Sigmoid colon (tissue), 7 donors: ENCODE data around the gene NLRP14. TPM values are rescaled to one million over a fixed set of nuclear protein-coding genes. Genes with fewer than 3 reads are reported as not detected.
A peak's percentile ranks its signal among the peaks of the same experiment; 100 is the strongest.

Experiments used
- DNase-seq: peaks from one replicate; pipeline ENCODE4 v3.0.0-alpha.2; 2019
- H3K27ac ChIP-seq, 4 donors: fragments of 200-600 bp; sonication (generic); one replicate each; pipeline ENCODE4 v1.5.1; 2016 to 2019; ENCODE audit warnings: mild to moderate bottlenecking in 1 of 4
- H3K27me3 ChIP-seq, 3 donors: fragments of 200-600 bp; sonication (generic); one replicate each; pipeline ENCODE4 v1.5.1; 2019; ENCODE audit warnings: mild to moderate bottlenecking in 1 of 3
- H3K36me3 ChIP-seq, 4 donors: fragments of 200-600 bp; sonication (generic); one replicate each; pipeline ENCODE4 v1.5.1; 2016 to 2019
- H3K4me1 ChIP-seq, 4 donors: fragments of 200-600 bp; sonication (generic); one replicate each; pipeline ENCODE4 v1.5.1; 2017 to 2019
- H3K4me3 ChIP-seq, 4 donors: fragments of 200-600 bp; sonication (generic); one replicate each; pipeline ENCODE4 v1.5.1; 2017 to 2019; ENCODE audit warnings: mild to moderate bottlenecking in 2 of 4, moderate library complexity in 1 of 4
- H3K9me3 ChIP-seq, 4 donors: fragments of 200-600 bp in 3 of 4; sonication (generic) in 3 of 4; one replicate each; pipeline versions ENCODE4 v1.5.1 to v1.6.1; 2013 to 2019
- EP300 ChIP-seq, 4 donors: sonication (generic); formaldehyde crosslinking; IDR thresholded peaks; one replicate each; pipeline ENCODE4 v1.6.1; 2017; ENCODE audit warnings: antibody characterized with exemption in 4 of 4
- POLR2A ChIP-seq, 2 donors: fragments of 450-650 bp; IDR thresholded peaks; one replicate each; pipeline ENCODE4 v1.6.1; 2016; ENCODE audit warnings: antibody characterized with exemption in 2 of 2, mild to moderate bottlenecking in 2 of 2, moderate library complexity in 2 of 2
- POLR2AphosphoS5 ChIP-seq, 4 donors: sonication (generic); formaldehyde crosslinking; IDR thresholded peaks; one replicate each; pipeline ENCODE4 v1.6.1; 2017; ENCODE audit warnings: antibody characterized with exemption in 4 of 4
- WGBS, 2 donors: extraction: QIAGEN DNeasy Blood & Tissue Kit; methylation state at CpG; one replicate each; pipeline ENCODE4 v1.1.7; 2013; 5-methylcytosine and 5-hydroxymethylcytosine counted together
- intact Hi-C: fragments of 100-400 bp; cut with DNase I; formaldehyde crosslinking; loops from one replicate; pipeline ENCODE4 v1.15.1; 2023
- polyA plus RNA-seq, 3 donors: library from polyadenylated mRNA; stranded (reverse); fragments of 200-250 nt; gene quantifications; one replicate each; pipeline ENCODE4 v1.2.3, GENCODE V29; 2013
- total RNA-seq, 4 donors: library from RNA; depleted of rRNA; stranded (reverse); fragments of >200 nt; gene quantifications; one replicate each; pipeline ENCODE4 v1.1.0, GENCODE V29; 2016
- TF ChIP-seq, protein P1 (sequence below), 4 experiments: fragments of 450-650 bp in 3 of 4; fragments of 200-600 bp in 1 of 4; IDR thresholded peaks; one replicate each; pipeline ENCODE4 v1.5.1; 2016 to 2019; ENCODE audit warnings: antibody characterized with exemption in 4 of 4, mild to moderate bottlenecking in 3 of 4, moderate library complexity in 2 of 4
- donor health status: healthy with polysubstance abuse.
- donor health status: Bipolar disorder and iron deficiency.
- donor health status: healthy.

Gene NLRP14, protein sequence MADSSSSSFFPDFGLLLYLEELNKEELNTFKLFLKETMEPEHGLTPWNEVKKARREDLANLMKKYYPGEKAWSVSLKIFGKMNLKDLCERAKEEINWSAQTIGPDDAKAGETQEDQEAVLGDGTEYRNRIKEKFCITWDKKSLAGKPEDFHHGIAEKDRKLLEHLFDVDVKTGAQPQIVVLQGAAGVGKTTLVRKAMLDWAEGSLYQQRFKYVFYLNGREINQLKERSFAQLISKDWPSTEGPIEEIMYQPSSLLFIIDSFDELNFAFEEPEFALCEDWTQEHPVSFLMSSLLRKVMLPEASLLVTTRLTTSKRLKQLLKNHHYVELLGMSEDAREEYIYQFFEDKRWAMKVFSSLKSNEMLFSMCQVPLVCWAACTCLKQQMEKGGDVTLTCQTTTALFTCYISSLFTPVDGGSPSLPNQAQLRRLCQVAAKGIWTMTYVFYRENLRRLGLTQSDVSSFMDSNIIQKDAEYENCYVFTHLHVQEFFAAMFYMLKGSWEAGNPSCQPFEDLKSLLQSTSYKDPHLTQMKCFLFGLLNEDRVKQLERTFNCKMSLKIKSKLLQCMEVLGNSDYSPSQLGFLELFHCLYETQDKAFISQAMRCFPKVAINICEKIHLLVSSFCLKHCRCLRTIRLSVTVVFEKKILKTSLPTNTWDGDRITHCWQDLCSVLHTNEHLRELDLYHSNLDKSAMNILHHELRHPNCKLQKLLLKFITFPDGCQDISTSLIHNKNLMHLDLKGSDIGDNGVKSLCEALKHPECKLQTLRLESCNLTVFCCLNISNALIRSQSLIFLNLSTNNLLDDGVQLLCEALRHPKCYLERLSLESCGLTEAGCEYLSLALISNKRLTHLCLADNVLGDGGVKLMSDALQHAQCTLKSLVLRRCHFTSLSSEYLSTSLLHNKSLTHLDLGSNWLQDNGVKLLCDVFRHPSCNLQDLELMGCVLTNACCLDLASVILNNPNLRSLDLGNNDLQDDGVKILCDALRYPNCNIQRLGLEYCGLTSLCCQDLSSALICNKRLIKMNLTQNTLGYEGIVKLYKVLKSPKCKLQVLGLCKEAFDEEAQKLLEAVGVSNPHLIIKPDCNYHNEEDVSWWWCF
- under 1 TPM in 1 of 4 donors, not detected in 3; 0.36 TPM for total RNA-seq
- under 1 TPM in 1 of 3 donors, not detected in 2; 0.01 TPM for polyA plus RNA-seq

GRCh38 chr11:7020183-7020917 lies at the start of gene NLRP14, which contains the start of gene ZNF214:
Gene NLRP14 (plus strand): TSS chr11:7020479. CDS start chr11:7038587, 18,108 bp downstream.
Gene ZNF214 (minus strand): TSS chr11:7020346. CDS start chr11:7002835, 17,511 bp downstream.
- H3K9me3 ChIP-seq: no peaks in the 10 kb centered on the region
- no peaks in the 10 kb centered on the region for H3K27me3 ChIP-seq
- peak within 1 kb of the TSS; percentile 76 to 85 (median 81) for H3K27ac ChIP-seq
- DNase-seq: peak; percentile 96
- TF ChIP-seq, protein P1, sequence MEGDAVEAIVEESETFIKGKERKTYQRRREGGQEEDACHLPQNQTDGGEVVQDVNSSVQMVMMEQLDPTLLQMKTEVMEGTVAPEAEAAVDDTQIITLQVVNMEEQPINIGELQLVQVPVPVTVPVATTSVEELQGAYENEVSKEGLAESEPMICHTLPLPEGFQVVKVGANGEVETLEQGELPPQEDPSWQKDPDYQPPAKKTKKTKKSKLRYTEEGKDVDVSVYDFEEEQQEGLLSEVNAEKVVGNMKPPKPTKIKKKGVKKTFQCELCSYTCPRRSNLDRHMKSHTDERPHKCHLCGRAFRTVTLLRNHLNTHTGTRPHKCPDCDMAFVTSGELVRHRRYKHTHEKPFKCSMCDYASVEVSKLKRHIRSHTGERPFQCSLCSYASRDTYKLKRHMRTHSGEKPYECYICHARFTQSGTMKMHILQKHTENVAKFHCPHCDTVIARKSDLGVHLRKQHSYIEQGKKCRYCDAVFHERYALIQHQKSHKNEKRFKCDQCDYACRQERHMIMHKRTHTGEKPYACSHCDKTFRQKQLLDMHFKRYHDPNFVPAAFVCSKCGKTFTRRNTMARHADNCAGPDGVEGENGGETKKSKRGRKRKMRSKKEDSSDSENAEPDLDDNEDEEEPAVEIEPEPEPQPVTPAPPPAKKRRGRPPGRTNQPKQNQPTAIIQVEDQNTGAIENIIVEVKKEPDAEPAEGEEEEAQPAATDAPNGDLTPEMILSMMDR (IDR thresholded peaks at IDR 0.05): no peak
- TF ChIP-seq EP300 (IDR thresholded peaks at IDR 0.05) (no peak), POLR2AphosphoS5 (IDR thresholded peaks at IDR 0.05) (peak in 2 of 4 donors; percentile 16 to 54), POLR2A (IDR thresholded peaks at IDR 0.05) (no peak)
- WGBS, 2 donors: 2 to 4% methylated on average over 47 of the region's 47 CpGs
- peak within 1 kb of the TSS; percentile 54 to 74 (median 64) for H3K4me3 ChIP-seq
- H3K36me3 ChIP-seq: no peaks in the 10 kb centered on the region
- intact Hi-C loops: loop anchor here (2.0 kb wide), 1 partner anchor 28 kb away; no protein-coding TSS in a partner anchor
- H3K4me1 ChIP-seq: peaks cover 0 to 13% (median 9%) of the 10 kb centered on the region in 4 donors

DNA sequence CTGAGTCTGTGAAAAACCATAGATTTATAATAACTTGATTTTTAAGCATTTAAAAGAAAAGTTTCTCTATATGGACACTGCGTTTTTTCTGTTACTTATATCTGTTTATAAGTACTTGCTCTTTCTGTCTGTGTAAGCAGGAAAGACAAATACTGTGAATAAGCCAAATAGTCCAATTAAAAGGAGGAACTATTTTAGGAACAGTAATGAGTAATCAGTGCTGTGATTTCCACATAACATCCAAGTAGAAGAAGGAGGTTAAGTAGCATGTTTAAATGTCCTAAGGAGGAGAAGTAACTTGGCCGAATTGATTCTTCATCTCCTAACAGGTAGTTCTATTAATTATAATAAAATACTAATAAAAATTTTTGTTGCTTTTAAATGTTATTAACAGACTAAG lies 40.9 kb upstream of the NLRP14 start:
- TF ChIP-seq EP300 (IDR thresholded peaks at IDR 0.05): no peak
- no peak for TF ChIP-seq POLR2AphosphoS5 (IDR thresholded peaks at IDR 0.05)
- no peak for TF ChIP-seq POLR2A (IDR thresholded peaks at IDR 0.05)
- TF ChIP-seq, protein P1 (IDR thresholded peaks at IDR 0.05): no peak
- intact Hi-C loops: no loop called here
- 80 to 83% methylated on average over 2 of the region's 2 CpGs for WGBS, 2 donors

GRCh38 chr11:6986487-6986886 lies 33.8 kb upstream of the NLRP14 start:
- intact Hi-C loops: no loop called here
- Histone ChIP-seq H3K27ac (no peak overlapping the region), H3K4me3 (no peak overlapping the region)

More for the DNA sequence above, 40.9 kb upstream of the NLRP14 start:
- no peaks in the 10 kb centered on the region for H3K4me1 ChIP-seq
- no peak overlapping the region for H3K27ac ChIP-seq
- no peaks in the 10 kb centered on the region for H3K27me3 ChIP-seq
- H3K36me3 ChIP-seq: no peaks in the 10 kb centered on the region
- H3K9me3 ChIP-seq: no peaks in the 10 kb centered on the region
- H3K4me3 ChIP-seq: no peak overlapping the region
- DNase-seq: no peak

More at GRCh38 chr11:6986487-6986886, 33.8 kb upstream of the NLRP14 start:
- DNase-seq: no peak
- peaks cover 0 to 5% (median 2%) of the 10 kb centered on the region in 4 donors for H3K4me1 ChIP-seq
- WGBS, 2 donors: 48 to 65% methylated on average over 1 of the region's 1 CpG
- no peaks in the 10 kb centered on the region for H3K9me3 ChIP-seq
- H3K27me3 ChIP-seq: no peaks in the 10 kb centered on the region
- TF ChIP-seq, protein P1 (IDR thresholded peaks at IDR 0.05): no peak
- TF ChIP-seq EP300 (IDR thresholded peaks at IDR 0.05): no peak
- no peak for TF ChIP-seq POLR2AphosphoS5 (IDR thresholded peaks at IDR 0.05)
- no peak for TF ChIP-seq POLR2A (IDR thresholded peaks at IDR 0.05)
- H3K36me3 ChIP-seq: no peaks in the 10 kb centered on the region
